ENCODE measurements around the gene PGM5.

Gene PGM5

DNA sequence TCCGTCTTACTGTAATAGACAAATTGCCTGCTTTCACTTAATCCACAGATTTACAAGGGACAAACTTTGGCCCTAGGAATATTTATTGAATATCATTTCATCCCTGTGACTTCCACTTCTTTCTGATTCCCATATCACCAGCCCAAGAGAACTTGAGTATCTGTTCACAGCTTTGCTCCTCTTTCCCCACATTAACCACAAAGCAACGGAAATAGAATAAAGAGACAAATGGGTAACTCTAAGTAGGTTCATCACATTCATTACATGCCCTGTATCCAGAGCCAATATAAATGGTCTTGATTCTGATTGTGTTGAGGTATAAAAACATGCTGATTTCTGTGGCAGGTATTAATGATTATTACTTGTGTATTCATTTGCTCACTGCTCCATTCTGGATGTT lies 142.4 kb downstream of the PGM5 start:
- no peak for DNase-seq

DNA sequence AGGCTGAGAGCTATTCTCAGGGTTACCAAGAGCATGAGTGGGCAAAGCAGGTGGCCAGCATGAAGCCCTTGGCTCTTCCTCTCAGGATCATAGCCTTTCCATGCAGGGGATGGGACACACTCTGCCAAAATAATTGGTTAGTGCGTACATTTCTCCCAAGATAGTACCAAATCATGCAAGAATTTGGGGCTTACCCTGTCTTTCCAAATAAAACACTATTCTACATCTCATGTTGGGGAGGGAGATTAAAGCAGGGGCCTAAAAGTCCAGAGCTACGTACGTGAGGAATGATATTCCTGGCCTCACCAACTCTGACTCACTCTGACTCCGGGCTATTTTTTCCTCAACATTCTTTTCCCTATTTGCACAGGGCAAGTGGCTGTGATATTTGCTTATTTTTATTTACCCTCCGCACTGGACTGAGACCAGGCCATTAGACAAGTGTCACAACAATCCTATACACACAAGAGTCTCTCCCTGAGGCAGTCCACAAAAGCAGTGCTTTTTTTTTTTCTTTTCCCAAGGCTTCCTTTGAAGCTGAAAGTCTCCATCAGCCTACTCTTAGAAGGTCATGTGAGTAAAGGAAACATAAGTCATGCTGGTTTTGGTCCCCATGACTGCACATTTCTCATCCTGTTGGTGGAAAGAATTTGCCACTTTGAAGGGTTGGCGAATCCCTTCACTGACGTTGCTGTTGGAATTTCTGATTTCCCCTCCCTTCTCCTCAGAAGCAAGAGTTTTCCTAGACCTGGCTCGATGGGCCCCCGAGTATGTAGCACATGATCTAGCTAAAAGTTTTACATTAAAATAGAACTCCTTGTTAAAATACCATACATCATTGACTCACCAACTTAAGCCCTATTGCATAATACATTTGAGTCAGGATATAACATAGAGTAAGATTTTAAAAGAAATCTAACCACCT lies 144.3 kb downstream of the PGM5 start:
- no peak for DNase-seq

DNA sequence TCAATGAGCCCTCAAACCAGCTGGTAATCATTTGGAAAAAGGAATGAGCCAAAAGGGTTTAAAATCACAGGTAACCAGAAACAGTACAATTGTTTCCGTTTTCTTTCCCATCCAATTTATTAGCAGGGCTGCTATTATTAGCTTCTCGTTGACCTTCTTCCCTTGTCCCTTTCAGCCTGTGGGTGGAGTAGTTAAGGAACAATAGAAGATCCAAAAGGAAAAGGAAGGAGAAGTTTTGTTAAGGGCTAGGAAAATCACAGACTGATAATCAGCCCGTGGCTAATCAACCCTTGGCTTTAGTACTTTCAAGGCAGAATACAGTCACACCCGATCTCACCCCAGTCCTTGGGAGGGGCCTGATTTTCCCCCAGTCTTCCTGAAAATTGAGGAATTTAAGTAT lies 145.9 kb downstream of the PGM5 start:
- DNase-seq: no peak

DNA sequence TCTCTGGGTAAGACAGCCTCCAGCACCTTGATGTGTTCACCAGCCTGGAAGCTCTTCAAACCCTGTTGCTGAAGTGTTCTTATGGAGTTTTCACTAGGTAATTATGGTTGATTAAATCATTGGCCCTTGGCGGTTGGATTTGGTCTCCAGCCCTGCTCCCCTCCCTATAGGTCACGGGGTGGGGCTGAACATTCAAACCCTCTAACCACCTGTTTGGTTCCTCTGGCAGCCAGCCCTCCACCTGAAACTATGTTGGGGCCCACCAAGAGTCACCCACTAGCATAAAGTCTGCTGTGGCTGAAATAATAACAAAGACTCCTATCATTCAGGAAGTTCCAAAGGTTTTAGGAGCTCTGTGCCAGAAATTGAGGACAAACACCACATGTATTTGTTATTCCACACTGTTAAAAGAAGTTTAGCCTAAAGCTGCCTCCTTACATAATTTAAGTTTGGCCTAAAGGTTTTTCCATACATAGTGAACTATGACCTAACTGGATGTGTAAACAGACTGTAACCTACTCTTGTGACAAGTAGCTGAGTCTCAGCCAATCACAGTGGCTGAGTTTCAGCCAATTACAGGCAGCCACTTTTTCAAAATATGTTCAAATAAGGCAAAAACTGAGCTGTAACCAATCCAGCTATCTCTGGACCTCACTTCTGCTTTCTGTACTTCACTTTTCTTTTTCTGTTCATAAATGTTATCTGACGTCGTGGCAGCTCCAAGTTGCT lies 149.4 kb downstream of the PGM5 start:
- DNase-seq: no peak

DNA sequence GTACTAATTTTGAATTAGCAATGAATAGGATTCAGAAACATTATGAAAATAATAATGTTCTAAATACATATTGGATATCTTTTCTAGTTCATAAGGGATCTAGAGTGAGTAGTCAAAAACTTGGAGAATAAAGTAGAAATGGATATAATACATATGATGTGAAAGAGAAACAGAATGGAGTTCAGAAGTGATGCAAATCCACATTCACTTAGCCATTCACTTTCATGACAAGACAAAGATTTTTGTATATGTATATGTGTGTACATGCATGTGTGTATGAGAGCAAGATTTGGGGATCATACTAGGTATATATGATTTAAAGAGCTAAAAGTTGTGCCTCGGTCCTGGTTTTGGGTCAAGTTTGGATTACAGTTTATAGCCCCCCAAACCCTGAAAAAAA lies 150.1 kb downstream of the PGM5 start:
- no peak for DNase-seq

DNA sequence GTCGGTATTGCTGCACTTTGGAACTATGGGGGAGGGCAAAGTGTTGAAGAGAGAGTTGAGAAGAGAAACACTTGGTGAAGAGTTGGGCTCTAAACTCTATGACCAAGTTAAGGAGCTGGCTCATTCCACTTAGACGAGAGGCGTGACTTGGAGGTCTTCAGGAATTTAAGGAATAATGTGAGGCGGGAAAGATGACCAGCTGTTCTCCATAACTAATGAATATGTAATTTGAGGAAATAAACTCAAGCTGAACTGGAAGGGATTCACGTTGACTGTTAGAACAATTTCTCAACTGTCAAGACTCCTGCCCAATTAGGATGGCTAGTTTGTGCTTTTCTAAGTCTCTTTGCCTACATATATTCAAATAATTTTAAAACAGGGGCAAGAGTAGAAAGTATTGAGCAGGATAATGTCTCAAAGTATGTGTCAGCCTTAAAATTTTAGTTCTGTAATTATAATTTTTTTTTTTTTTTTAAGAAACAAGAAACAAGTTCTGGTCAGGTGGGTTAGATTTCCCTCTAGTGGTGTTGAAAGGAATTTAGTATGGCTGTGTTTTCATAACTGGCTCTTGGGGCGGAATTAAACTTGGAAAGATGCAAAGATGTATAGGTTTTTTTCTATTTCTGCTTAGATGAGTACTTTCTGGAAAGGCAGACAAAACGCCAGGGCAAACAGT lies 150.9 kb downstream of the PGM5 start:
- no peak for DNase-seq

DNA sequence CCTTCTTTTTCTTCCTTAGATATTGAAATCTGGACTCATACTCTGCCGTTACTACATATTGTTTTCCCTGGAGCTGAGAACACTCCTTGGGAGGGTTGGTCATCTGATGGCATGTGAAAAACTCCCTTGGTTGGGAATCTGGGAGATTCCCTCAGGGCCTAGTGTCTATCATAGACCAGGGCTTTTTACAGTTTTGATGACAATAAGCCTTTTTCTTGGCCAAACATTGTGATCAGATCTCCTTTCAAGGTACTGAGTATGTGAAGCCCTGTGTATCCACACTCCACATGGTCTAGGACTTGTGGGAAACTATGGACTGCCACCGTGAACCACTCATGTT lies 151.4 kb downstream of the PGM5 start:
- DNase-seq: no peak

DNA sequence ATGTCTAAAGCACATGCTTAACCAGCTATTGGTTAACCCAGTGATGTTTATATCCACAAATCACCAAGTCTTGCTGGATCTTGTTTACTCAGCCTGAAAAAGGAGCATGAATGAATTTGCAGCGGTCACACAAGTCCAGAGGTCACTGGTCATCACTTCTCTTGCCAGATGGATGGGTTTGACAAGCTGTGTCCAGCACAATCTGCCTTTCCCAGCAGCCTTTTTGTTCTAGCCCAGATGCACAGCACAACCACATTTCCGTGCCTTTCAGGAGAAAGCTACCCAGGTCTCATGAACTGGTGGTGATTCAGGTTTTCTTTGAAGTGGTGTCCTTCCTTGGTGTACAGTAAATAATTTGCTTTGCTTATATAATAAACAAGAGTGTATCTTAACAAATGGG lies 152.1 kb downstream of the PGM5 start:
- no peak for DNase-seq

DNA sequence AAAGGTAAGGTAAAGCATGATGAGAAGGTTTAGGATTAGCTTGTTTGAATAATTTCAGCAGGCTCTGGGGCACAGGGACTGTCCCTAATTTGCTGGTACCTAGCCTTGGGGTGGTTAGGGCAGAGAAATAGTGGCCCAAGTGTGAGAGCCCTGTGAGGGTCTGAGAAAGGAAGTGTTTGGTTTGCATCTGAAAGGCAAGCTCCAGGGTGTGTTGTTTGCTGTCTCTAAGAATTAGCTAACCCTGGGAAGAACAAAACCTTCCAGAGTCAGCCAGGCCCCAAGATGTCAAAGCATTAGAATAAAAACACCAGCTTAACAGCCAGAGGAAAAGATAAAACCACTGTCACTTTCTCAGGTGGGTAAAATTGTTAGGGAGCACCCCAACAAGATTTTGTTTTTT lies 153.3 kb downstream of the PGM5 start:
- no peak for DNase-seq

DNA sequence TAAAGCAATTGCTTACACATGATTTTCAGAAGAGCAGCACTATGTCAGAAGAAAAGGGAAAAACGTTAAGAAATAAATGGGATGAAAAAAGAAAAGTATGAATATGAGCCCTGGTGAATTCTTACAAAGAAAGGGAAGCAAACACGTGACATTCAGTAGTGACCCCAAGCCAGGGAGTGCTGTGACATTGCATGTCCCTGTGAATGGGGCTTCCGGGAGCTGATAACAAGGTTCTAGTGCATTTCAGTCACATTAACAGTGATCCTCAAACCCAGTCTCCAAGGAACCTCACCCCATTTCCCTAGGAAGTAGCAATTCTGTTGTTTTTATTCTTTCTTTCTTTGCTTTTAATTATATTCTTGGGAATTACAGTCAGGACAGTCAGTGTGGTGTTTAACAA lies 157.0 kb downstream of the PGM5 start:
- no peak for DNase-seq

DNA sequence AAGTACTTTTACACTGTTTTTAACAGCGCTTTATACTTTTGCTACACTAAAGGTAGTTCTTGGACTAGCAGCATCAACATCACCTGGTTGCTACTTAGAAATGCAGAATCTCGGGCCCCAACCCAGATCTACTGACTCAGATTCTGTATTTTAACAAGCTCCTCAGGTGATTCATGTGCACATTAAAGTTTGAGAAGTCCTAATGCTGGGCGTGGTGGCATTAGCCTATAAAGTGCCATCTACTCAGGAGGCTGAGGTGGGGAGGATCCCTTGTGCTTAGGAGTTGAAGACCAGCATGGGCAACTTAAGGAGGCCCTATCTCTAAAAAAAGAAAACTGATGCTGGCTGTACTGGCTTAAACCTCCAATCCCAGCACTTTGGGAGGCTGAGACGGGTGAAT lies 157.6 kb downstream of the PGM5 start:
- DNase-seq: no peak

DNA sequence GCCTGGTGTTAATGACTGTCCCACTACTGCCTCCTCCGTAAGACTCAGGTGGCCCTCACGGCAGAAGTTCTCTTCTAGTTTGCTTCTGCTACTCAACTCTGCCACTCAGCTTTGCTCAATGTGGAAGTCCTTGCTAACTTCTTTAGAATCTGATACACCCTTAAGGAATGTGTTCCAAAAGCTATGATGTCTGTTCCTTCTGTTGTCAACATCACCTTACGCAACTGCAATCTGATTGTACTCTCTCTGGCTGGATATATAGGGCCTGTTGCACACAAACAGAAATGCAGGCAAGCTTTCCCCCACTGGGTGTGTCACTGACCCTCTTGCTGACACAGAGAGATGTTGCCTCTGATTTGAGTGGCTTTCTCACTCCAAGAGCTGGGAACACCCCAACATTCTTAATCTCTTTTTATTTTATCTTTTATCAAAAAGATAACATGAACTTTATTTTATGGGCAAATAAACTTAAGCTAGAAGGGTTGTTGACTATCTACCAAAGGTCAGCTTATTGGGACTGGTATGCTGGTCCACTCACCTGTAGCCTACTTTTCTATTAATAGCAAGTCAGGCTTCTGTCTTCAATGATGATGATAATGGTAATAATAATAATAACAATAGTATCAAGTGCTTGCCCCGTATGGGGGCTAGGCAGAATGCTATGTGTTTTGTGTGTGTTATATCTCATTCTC lies 159.1 kb downstream of the PGM5 start:
- DNase-seq: no peak

DNA sequence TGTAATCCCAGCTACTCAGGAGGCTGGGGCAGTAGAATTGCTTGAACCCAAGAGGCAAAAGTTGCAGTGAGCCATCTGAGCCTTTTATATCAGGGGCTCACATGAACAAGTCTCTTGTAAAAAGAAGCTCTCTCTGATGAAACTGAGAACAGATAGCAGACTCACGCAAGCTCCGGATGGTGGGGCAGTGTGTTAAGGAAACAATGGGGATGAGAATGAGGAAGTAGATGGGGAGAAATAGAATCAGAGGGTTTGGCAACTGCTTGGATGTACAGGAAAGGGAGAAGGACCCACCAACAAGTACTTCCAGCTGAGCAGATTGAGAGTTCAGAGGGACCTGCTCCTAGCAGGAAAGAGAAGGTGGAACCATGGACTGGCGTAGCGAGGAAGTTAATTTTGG lies 165.7 kb downstream of the PGM5 start:
- no peak for DNase-seq

DNA sequence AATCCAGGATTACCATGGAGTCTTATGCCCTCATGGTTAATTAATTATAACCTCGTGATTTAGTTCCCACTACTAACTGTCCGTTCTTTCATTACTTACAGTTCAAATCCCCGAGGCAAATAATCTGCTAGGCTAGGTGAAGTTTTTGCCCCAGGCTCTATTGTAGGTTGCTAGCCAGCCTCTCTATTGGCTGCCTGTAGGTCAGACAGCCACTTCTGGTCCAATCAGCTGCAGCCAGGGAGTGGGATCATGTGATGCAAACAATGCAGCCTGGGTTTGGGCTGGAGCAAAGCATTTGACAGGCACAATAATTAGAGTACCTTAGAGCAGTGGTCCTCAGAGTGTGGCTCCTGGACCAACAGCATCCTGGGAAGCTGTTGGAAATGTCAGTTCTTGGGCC lies 166.5 kb downstream of the PGM5 start:
- no peak for DNase-seq

DNA sequence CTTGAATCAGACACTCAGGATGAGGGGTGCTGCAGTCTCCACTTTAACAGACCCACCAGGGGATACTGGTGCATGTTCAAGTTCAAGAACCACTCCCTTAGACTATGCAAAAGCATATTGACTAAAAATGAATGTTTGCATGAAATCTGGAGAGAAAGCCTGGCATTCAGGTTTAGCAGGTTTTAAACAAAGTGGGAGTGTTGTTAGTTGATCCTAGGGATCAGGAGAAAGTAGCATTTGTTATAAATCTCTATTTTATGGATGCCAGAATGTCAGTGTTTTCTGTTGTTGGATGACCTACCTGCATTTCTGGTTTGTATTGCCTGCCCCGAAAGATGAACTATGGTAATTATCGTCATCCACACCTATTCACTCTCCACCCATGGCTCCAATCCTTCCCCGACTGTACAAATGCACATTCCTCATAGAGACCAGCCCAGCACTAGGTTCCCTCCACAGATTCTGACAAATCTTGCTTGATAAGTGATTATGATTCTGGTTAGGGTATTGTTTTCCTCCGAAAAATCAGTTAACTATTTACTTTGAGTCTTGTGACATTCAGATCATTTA lies 167.0 kb downstream of the PGM5 start:
- DNase-seq: no peak

DNA sequence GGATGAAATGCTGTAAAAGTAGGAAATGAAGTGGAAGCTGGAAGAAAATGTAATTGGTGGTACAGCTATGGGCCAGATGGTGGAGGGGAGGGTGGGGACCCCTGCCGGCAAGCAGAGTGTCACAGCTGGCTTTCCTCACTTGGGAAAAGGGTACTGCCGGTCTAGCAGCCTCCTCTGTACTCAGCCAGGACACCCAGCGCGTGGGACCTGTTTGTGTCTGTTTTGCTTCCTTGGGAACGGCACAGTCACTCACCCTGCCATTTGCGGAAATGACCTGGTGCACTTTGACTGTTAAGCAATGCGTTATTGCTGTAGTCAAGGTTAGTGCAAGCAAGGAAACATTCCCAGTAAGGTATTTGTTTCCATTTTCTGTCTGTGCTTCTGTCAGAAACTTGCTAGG lies 174.2 kb downstream of the PGM5 start:
- DNase-seq: no peak

DNA sequence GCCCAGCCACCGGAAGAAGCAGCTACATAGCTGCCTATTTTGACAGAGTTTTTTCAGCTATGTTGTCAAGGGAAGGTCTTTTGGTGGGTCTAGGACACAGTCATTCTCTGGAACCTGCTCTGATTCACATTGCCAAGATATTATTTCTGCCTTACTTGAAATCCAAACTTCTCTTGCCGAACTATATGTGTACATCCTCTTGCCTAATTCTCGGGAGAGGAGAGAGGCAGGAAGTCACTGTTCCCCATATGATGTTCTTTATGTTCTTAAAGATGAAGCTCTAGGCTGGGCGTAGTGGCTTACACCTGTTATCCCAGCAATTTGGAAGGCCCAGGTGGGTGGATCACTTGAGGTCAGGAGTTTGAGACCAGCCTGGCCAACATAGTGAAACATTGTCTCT lies 175.7 kb downstream of the PGM5 start:
- DNase-seq: no peak

DNA sequence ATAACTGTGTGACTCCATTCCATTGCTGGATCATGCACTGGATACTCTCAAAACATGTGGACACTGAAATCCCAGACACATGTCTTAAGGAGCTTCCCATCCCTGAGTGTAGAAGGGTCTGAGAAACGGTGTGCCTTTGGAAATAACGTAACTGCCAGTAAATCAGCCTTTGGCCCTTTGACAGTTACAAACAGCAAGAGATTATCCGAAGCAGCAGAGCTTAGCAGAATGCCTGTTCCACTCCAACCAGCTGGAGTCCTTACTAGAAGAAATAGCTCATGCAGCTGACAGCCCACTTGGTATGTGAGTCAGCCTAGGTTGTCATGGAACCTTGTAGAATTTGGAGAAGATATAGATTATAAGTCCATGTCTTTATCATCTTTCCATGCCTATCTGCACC lies 177.3 kb downstream of the PGM5 start:
- no peak for DNase-seq

DNA sequence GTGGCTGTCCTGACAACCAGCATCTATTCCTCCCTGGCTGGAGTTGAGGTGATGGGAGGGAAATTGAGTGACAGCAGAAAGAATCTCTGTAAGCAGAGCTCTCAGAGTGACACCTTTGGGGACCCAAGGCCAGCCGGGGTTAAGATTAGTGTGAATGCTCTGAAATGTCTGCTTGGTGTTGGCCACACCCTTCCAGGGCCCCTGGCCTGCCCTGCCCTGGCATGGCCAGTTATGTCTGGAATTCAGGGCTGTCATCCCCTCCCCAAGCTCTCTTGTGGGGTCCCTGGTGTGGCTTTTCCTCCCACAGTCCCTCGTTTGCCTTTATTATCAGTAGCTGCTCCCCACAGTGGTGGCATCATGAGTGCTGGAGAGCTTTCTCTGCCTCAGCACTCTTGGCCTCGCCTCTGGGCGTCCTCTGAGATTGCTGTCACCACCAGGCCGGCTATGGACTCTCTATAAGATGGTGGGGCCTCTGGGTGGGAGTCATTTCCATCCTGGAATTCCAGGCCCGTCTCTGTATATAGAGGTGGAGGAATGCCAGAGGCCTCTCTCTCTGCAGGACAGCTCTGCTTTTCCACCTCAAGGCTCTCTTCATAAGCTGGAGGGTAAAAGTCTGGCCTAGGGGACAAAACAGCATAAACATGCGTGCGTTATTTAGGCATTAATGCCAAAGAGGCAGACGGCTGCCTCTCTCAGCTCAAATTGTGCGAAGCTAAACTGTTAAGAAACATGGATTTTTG lies 180.6 kb downstream of the PGM5 start:
- DNase-seq: no peak

DNA sequence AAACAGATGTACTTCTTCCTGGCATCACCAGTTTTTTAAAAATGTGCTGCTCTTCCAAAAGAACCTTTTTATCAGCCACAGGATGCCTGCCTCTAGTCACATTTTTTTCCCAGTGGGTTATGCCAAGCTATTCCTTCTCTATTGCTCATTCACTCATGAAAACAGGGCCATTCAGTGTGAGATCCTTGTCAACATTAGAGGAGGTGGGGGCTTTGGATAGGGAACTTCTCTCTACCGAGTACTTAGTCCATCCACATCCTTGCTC lies 181.1 kb downstream of the PGM5 start:
- DNase-seq: no peak

DNA sequence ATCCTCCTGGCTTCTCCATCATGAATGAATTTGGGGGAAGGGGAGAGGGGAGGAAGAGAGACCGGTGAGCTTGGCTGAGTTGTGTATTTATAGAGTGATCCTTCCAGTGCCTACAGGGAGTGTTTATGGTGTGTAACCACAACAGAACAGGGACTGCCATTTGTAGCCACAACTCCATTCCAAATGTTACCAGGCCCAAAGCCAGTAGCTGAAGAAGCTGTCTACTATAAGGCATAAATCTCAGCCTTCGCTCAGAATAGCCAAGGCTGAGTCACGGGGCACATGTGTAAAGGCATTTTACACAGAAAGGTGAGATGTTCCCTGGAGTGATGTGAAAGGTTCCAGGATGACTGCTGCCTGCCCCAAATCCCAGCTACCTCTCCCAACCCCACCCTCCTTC lies 181.8 kb downstream of the PGM5 start:
- no peak for DNase-seq

DNA sequence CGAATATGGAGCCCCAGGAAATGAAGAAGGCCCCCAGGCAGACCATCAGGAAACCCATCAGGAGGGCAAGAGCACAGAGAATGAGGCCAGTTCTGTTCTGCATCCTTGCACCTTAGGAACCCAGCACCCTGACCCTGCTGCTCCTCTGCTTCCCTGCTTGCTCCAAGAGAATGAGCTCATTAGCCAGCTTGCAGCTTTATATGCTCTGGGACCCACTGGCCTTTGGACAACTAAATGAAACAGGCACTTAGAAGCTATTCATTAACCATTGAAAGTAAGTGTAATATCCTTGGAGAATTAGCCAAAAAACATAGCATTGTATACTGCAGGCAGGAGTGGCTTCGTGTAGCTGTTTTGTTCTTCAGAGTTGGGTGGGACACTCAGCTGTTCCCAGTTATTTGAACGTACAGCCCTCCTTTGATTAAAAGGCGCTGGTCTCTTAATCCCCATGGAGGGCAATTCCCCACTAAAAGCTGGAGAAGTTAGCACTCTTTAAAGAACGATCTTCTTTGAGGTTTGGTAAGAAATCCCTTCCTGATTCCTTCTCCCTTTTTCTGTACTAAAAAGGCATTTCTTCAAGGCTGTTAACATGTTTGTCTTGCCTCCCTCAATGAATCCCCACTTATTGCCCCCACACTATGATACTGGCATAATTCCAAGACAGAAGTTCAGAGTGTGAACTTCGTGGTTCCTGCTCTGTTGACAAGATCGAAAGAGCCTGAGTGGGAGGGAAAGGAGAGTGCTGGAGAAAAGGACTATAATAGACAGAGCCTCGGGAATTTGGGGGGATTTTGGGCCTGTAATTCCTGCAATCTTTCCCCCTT lies 184.5 kb downstream of the PGM5 start, which contains the start of gene TMEM252:
Gene TMEM252, minus strand, starts transcription at position 172 of the 824 bp plus-strand sequence. Its CDS starts 69 bp downstream, at position 103.
- DNase-seq: no peak

Data from activated CD4-positive, alpha-beta T cell treated with anti-CD3 and anti-CD28 coated beads, Interleukin-2, amount 50 U/mL, for 1 hour (primary cell).